HG03064 (cell line): ENCODE results near the gene ABCD2.
"Not testable (repeated sequence)": the region's sequence is repeated elsewhere in the genome, so short reads cannot be mapped to it uniquely, and the experiment has no call there.

Experiments used
- ATAC-seq: cut with Tn5 transposase; IDR thresholded peaks from one replicate; pipeline ENCODE4 v1.9.1; 2021; ENCODE audit warnings: low read depth; ENCODE audit not compliant: unreplicated experiment

ABCD2 gene

GRCh38 chr12:39544211-39544610 is 75.4 kb downstream of the ABCD2 start:
- not testable (repeated sequence) for ATAC-seq

GRCh38 chr12:39541471-39541870 is 78.1 kb downstream of the ABCD2 start:
- no peak for ATAC-seq

- no peak for ATAC-seq
Measured at GRCh38 chr12:39538679-39539104, 80.9 kb downstream of the ABCD2 start.

GRCh38 chr12:39533951-39534350 is 85.7 kb downstream of the ABCD2 start:
- ATAC-seq, result no peak

GRCh38 chr12:39532448-39532847 is 87.2 kb downstream of the ABCD2 start:
- ATAC-seq, result no peak

GRCh38 chr12:39526974-39527373 is 92.6 kb downstream of the ABCD2 start:
- ATAC-seq, result no peak

GRCh38 chr12:39522167-39522566 is 97.4 kb downstream of the ABCD2 start:
- ATAC-seq, result not testable (repeated sequence)

- no peak for ATAC-seq
Measured at GRCh38 chr12:39510001-39510400, 109.6 kb downstream of the ABCD2 start.

- ATAC-seq, result no peak
Measured at GRCh38 chr12:39505554-39505953, 114.0 kb downstream of the ABCD2 start.

- no peak for ATAC-seq
Measured at GRCh38 chr12:39505023-39505422, 114.6 kb downstream of the ABCD2 start.

GRCh38 chr12:39503439-39503838 is 116.2 kb downstream of the ABCD2 start:
- ATAC-seq, result no peak

GRCh38 chr12:39502726-39503125 is 116.9 kb downstream of the ABCD2 start:
- no peak for ATAC-seq
